Left colon (tissue), 2 donors: Measurements from ENCODE around the gene UGT2B10. TPM values are rescaled to one million over a fixed set of nuclear protein-coding genes. Genes with fewer than 3 reads are reported as not detected.
A peak's percentile ranks its signal among the peaks of the same experiment; 100 is the strongest.
"Not testable (repeated sequence)": the region's sequence is repeated elsewhere in the genome, so short reads cannot be mapped to it uniquely, and the experiment has no call there.

ENCODE experiments used
- ATAC-seq: fragments of 200-7000 bp; cut with Tn5 transposase; one replicate; pipeline ENCODE4 v1.9.1; 2020; ENCODE audit warnings: mild to moderate bottlenecking, moderate library complexity
- DNase-seq, 2 donors: peaks; one replicate each; pipeline ENCODE4 v3.0.0-alpha.2; 2020
- intact Hi-C, 2 donors: fragments of 100-400 bp; cut with DNase I in 1 of 2; cut with micrococcal nuclease in 1 of 2; formaldehyde crosslinking; loops; one replicate each; pipeline versions ENCODE4 v1.11.2 to v1.14.0; 2022; cut with DNase I, micrococcal nuclease
- long read RNA-seq: library from polyadenylated mRNA; unstranded; transcript quantifications from one replicate; pipeline ENCODE4 v2.0.0, GENCODE V29; 2021
- total RNA-seq, 2 donors: library from RNA; stranded (reverse); fragmentation: NEBNext Ultra II Directional; extraction: Animal tissue kit (Norgen Biotek cat#: 25700); gene quantifications; one replicate each; pipeline ENCODE4 v1.2.1, GENCODE V29; 2021
- donor health status: DM: no; HTN: no; CAD: no.
- donor health status: DM: yes; HTN: yes; CAD: no.

Gene UGT2B10
- 1 to 10 TPM in 1 of 2 donors, under 1 TPM in 1; 0.58 to 1.8 TPM for total RNA-seq
- long read RNA-seq: 0 reads

- peak; percentile 85 for ATAC-seq
- DNase-seq, intact Hi-C loops: not testable (repeated sequence)
These were observed at the start of gene UGT2B10 for GRCh38 chr4:68815617-68816409. Gene UGT2B10, plus strand, starts transcription at chr4:68815994. Its CDS starts 26 bp downstream, at chr4:68816020.

GRCh38 chr4:68771836-68772235, 44.0 kb upstream of the UGT2B10 start:
- intact Hi-C loops, DNase-seq, ATAC-seq: not testable (repeated sequence)

GRCh38 chr4:68773699-68774098, 42.1 kb upstream of the UGT2B10 start:
- DNase-seq (no peak), ATAC-seq (no peak)
- intact Hi-C loops: no loop called here

- ATAC-seq (no peak), DNase-seq (no peak)
- intact Hi-C loops: no loop called here
These were observed 35.6 kb upstream of the UGT2B10 start for GRCh38 chr4:68780232-68780631.

- DNase-seq (no peak), ATAC-seq (no peak)
- intact Hi-C loops: no loop called here
These were observed 18.7 kb upstream of the UGT2B10 start for GRCh38 chr4:68797048-68797447.

- ATAC-seq (peak; percentile 55), DNase-seq (no peak)
- intact Hi-C loops: no loop called here
These were observed 18.2 kb upstream of the UGT2B10 start for GRCh38 chr4:68797618-68798017.

GRCh38 chr4:68803013-68803412, 12.8 kb upstream of the UGT2B10 start:
- intact Hi-C loops: no loop called here
- no peak for DNase-seq
- no peak for ATAC-seq

GRCh38 chr4:68808060-68808459, 7.7 kb upstream of the UGT2B10 start:
- no peak for ATAC-seq
- DNase-seq: no peak
- intact Hi-C loops: no loop called here

GRCh38 chr4:68810919-68811318, 4.9 kb upstream of the UGT2B10 start:
- DNase-seq: no peak
- no peak for ATAC-seq
- intact Hi-C loops: no loop called here

- intact Hi-C loops, ATAC-seq, DNase-seq: not testable (repeated sequence)
These were observed 844 bp downstream of the UGT2B10 start for GRCh38 chr4:68816410-68817265.

GRCh38 chr4:68817386-68817785, 1.6 kb downstream of the UGT2B10 start:
- DNase-seq (no peak), ATAC-seq (no peak)
- intact Hi-C loops: no loop called here

- ATAC-seq, DNase-seq, intact Hi-C loops: not testable (repeated sequence)
These were observed 2.3 kb downstream of the UGT2B10 start for GRCh38 chr4:68818030-68818462.

GRCh38 chr4:68831642-68832041, 15.8 kb downstream of the UGT2B10 start:
- ATAC-seq: no peak
- intact Hi-C loops: no loop called here
- DNase-seq: no peak

GRCh38 chr4:68850293-68850692, 34.5 kb downstream of the UGT2B10 start:
- no peak for DNase-seq
- intact Hi-C loops: no loop called here
- ATAC-seq: no peak

- no peak for ATAC-seq
- intact Hi-C loops: no loop called here
These were observed 40.0 kb downstream of the UGT2B10 start for GRCh38 chr4:68855771-68856170.

GRCh38 chr4:68858039-68858438, 42.2 kb downstream of the UGT2B10 start:
- DNase-seq (no peak), ATAC-seq (no peak)
- intact Hi-C loops: no loop called here

More at GRCh38 chr4:68855771-68856170, 40.0 kb downstream of the UGT2B10 start:
- DNase-seq: no peak

GRCh38 chr4:68859655-68860054, 43.9 kb downstream of the UGT2B10 start:
- ATAC-seq: no peak

GRCh38 chr4:68861057-68861456, 45.3 kb downstream of the UGT2B10 start:
- no peak for ATAC-seq
- intact Hi-C loops: no loop called here

More at GRCh38 chr4:68859655-68860054, 43.9 kb downstream of the UGT2B10 start:
- intact Hi-C loops: no loop called here
- DNase-seq: no peak

GRCh38 chr4:68864438-68865187, 48.8 kb downstream of the UGT2B10 start:
- ATAC-seq (peak; percentile 94), DNase-seq (peak; percentile 65 to 84)
- intact Hi-C loops: no loop called here

More at GRCh38 chr4:68861057-68861456, 45.3 kb downstream of the UGT2B10 start:
- no peak for DNase-seq
